Smooth muscle cell (in vitro differentiated cells): ENCODE results near the gene ECEL1. TPM values are rescaled to one million over a fixed set of nuclear protein-coding genes. Genes with fewer than 3 reads are reported as not detected.
"Not testable (repeated sequence)": the region's sequence is repeated elsewhere in the genome, so short reads cannot be mapped to it uniquely, and the experiment has no call there.

Experiments
- DNase-seq: peaks from one replicate; lab custom pipeline; 2025; ENCODE audit not compliant: unreplicated experiment; lab: John Stamatoyannopoulos, UW
- H2AFZ ChIP-seq: fragments of 200-600 bp; sonication (generic); 2 replicates; pipeline ENCODE4 v1.6.0; 2016; ENCODE audit warnings: antibody characterized with exemption, low read depth, mild to moderate bottlenecking
- H3F3A ChIP-seq: fragments of 200-600 bp; sonication (generic); 2 replicates; pipeline ENCODE4 v1.6.0; 2017; ENCODE audit warnings: antibody characterized with exemption, low read depth
- H3K27ac ChIP-seq: fragments of 200-600 bp; sonication (generic); 2 replicates; pipeline ENCODE4 v1.5.1; 2016; ENCODE audit warnings: low read depth, mild to moderate bottlenecking
- H3K27me3 ChIP-seq: fragments of 200-600 bp; sonication (generic); 2 replicates; pipeline ENCODE4 v1.6.1; 2016; ENCODE audit warnings: low read depth, mild to moderate bottlenecking
- H3K36me3 ChIP-seq: fragments of 200-600 bp; sonication (generic); 2 replicates; pipeline ENCODE4 v1.5.1; 2016; ENCODE audit warnings: low read depth
- H3K4me1 ChIP-seq: fragments of 200-600 bp; sonication (generic); 2 replicates; pipeline ENCODE4 v1.5.1; 2016; ENCODE audit warnings: low read depth
- H3K4me2 ChIP-seq: fragments of 200-600 bp; sonication (generic); 2 replicates; pipeline ENCODE4 v1.6.0; 2016; ENCODE audit warnings: mild to moderate bottlenecking
- H3K4me3 ChIP-seq: fragments of 200-600 bp; sonication (generic); 2 replicates; pipeline ENCODE4 v1.5.1; 2016; ENCODE audit warnings: mild to moderate bottlenecking
- H3K79me2 ChIP-seq: fragments of 200-600 bp; sonication (generic); 2 replicates; pipeline ENCODE4 v1.6.0; 2016; ENCODE audit warnings: low read depth, mild to moderate bottlenecking
- H3K9ac ChIP-seq: fragments of 200-600 bp; sonication (generic); 2 replicates; pipeline ENCODE4 v1.6.0; 2016; ENCODE audit warnings: low read depth
- H3K9me3 ChIP-seq: fragments of 200-600 bp; sonication (generic); replicated peaks from 2 replicates; pipeline ENCODE4 v1.5.1; 2016; ENCODE audit warnings: low read depth
- H4K20me1 ChIP-seq: fragments of 200-600 bp; sonication (generic); 2 replicates; pipeline ENCODE4 v1.6.0; 2016; ENCODE audit warnings: low read depth
- WGBS: methylation state at CpG from one replicate; pipeline ENCODE4 v1.1.7; 2016; ENCODE audit warnings: low lambda C conversion rate; 5-methylcytosine and 5-hydroxymethylcytosine counted together
- polyA plus RNA-seq: library from polyadenylated mRNA; unstranded; fragments of >200 nt; fragmentation: Nextera tagmentation; extraction: Ambion mirVana; gene quantifications from 2 replicates; pipeline ENCODE4 v1.2.1, GENCODE V29; 2016
- total RNA-seq: library from RNA; depleted of rRNA; stranded (reverse); fragments of >200 nt; gene quantifications from 2 replicates; pipeline ENCODE4 v1.2.3, GENCODE V29; 2014
- TF ChIP-seq, protein P1 (sequence below): fragments of 200-600 bp; sonication (generic); IDR thresholded peaks from 2 replicates; pipeline ENCODE4 v1.5.1; 2017; ENCODE audit warnings: borderline replicate concordance, mild to moderate bottlenecking, antibody characterized with exemption; ENCODE audit not compliant: insufficient read depth, poor library complexity, severe bottlenecking

The ECEL1 gene
- total and polyA plus RNA-seq, 2 experiments from 2014 or later = not detected

DNA sequence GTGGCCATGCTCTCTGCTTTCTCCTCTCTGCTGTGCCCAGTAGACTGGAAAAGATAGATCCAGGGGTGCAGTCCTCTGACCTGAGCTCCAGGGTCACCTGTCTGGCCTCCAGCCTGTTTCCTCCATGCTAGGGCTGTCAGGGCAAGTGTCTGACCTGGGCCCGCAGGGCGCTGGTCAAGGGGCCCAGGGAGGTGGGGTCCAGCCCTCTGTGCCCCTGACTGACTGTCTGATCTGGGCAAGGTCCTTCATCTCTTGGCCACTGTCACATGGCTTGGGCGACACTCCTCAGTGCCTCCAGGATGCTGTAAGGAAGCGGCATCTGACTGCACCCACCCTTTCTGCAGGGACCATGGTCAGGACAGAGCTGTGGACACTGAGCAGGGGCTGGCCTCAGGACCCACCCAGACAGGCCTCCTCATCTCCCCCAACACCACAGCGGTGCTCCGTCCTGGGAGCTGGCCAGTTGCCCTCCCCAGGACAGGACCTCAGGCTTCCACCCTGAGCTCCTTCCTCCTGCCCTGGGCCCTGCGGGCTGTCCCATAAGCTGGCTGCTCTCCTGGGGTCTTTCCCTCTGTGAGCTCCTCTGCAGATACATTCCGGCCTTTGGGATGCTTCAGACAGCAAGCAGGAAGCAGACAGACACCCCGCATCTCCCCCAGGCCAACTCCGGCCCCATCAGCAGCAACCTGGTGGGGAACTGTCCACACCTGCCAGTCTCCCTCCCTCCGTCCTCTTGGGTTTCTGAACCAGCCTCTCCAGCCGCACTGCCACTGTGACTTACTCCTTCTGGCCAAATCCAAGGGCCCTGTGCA lies 52.9 kb downstream of the ECEL1 start:
- TF ChIP-seq, protein P1, sequence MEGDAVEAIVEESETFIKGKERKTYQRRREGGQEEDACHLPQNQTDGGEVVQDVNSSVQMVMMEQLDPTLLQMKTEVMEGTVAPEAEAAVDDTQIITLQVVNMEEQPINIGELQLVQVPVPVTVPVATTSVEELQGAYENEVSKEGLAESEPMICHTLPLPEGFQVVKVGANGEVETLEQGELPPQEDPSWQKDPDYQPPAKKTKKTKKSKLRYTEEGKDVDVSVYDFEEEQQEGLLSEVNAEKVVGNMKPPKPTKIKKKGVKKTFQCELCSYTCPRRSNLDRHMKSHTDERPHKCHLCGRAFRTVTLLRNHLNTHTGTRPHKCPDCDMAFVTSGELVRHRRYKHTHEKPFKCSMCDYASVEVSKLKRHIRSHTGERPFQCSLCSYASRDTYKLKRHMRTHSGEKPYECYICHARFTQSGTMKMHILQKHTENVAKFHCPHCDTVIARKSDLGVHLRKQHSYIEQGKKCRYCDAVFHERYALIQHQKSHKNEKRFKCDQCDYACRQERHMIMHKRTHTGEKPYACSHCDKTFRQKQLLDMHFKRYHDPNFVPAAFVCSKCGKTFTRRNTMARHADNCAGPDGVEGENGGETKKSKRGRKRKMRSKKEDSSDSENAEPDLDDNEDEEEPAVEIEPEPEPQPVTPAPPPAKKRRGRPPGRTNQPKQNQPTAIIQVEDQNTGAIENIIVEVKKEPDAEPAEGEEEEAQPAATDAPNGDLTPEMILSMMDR = no peak
- no peaks in the 10 kb centered on the region for H3F3A ChIP-seq
- H3K4me1 ChIP-seq = no peaks in the 10 kb centered on the region
- H2AFZ ChIP-seq = no peak overlapping the region
- no peaks in the 10 kb centered on the region for H3K36me3 ChIP-seq
- no peak overlapping the region for H3K27ac ChIP-seq
- H3K4me2 ChIP-seq = no peak overlapping the region
- no peaks in the 10 kb centered on the region for H3K27me3 ChIP-seq
- H3K9ac ChIP-seq = no peak overlapping the region
- H3K9me3 ChIP-seq = no peaks in the 10 kb centered on the region
- no peak for DNase-seq
- H4K20me1 ChIP-seq = no peaks in the 10 kb centered on the region
- WGBS = 94% methylated on average over 12 of the region's 12 CpGs
- H3K79me2 ChIP-seq = no peaks in the 10 kb centered on the region
- no peak overlapping the region for H3K4me3 ChIP-seq

DNA sequence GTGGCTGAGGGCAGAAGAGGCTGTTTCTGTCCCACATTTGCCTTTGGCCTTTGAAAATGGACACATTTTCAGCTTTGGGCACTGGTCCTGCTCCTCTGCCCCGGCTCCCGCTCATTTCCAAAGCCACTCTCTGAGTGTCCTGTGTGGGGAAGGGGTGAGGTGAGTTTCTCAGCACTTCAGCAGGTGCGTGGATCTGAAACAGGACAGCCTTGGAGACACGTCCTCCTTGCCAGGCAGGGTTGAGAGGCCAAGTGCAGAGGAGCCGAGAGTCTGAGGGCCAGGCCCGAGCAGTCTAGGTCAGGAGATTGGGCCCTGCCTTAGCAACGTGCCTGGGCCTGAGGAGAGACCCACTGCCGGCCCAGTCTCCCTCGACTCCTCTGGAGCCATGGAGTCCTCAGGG lies 53.5 kb downstream of the ECEL1 start:
- Histone ChIP-seq H3F3A (no peaks in the 10 kb centered on the region), H3K9ac (no peak overlapping the region), H3K27me3 (no peaks in the 10 kb centered on the region), H3K79me2 (no peaks in the 10 kb centered on the region), H3K9me3 (no peaks in the 10 kb centered on the region), H4K20me1 (no peaks in the 10 kb centered on the region), H2AFZ (no peak overlapping the region), H3K36me3 (no peaks in the 10 kb centered on the region), H3K4me3 (no peak overlapping the region), H3K4me1 (no peaks in the 10 kb centered on the region), H3K4me2 (no peak overlapping the region), H3K27ac (no peak overlapping the region)
- DNase-seq = no peak
- 95% methylated on average over 9 of the region's 9 CpGs for WGBS
- TF ChIP-seq, protein P1 = no peak

DNA sequence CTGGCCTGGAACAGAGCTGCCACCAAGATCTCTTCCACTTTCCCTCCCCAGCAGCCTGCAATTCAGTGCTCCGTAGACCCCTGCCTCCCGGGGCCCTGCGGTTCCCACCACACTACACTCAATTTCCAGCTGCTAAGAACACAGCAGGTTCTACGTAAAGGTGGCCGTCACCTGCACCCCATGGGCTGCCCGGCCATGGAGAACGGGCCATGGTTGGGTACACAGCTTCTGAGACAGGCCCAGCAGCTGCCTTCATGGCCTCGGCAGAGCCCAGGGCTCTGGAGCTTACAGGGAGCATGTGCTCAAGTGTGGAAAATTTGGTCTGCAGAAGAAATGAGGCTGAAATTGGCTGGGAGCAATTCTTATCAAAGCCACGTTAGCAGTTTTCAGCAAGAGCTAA lies 54.0 kb downstream of the ECEL1 start:
- H3K27ac ChIP-seq, H3K27me3 ChIP-seq, H3K9ac ChIP-seq, DNase-seq, H3K4me2 ChIP-seq, H3K36me3 ChIP-seq, H3K4me3 ChIP-seq, H3K9me3 ChIP-seq, H3K4me1 ChIP-seq, H3K79me2 ChIP-seq, H3F3A ChIP-seq, H2AFZ ChIP-seq, H4K20me1 ChIP-seq: not testable (repeated sequence)
- 82% methylated on average over 9 of the region's 9 CpGs for WGBS

DNA sequence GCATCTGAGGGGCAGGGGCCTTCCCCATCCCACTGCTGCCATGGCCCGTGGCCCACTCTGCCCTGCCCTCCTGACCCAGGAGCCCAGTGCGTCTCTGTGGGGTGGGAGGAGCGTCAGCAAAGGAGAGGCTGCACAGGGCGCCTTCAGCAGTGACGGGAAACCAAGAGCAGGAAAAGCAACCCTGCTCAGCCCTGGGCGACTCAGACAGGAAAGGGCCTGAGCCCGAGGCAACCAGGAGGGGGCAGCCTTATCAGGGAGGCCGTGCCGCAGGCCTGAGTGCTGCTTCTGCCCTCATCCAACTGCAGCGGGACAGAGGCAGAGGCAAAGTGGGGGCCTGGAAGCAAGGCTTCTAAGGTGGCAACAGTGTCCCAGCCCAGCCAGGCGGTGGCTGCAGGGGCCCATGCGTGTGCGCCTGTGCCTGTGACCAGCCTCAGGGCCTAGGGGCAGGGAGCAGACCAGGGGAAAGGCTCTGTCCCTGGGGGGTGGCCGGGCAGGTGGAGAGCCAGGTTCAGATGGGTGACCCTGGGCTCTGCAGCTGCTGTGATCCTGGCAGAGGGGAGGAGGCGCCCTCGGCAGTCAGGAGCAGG lies 54.9 kb downstream of the ECEL1 start:
- no peaks in the 10 kb centered on the region for H4K20me1 ChIP-seq
- no peaks in the 10 kb centered on the region for H3K4me1 ChIP-seq
- no peak overlapping the region for H3K27ac ChIP-seq
- H3K4me3 ChIP-seq = no peak overlapping the region
- no peaks in the 10 kb centered on the region for H3K9me3 ChIP-seq
- no peak for DNase-seq
- H3K4me2 ChIP-seq = no peak overlapping the region
- no peaks in the 10 kb centered on the region for H3F3A ChIP-seq
- H2AFZ ChIP-seq = no peak overlapping the region
- no peak overlapping the region for H3K9ac ChIP-seq
- TF ChIP-seq, protein P1 = peak; percentile 21
- no peaks in the 10 kb centered on the region for H3K36me3 ChIP-seq
- no peaks in the 10 kb centered on the region for H3K79me2 ChIP-seq
- H3K27me3 ChIP-seq = no peaks in the 10 kb centered on the region
- 77% methylated on average over 16 of the region's 16 CpGs for WGBS
